ENCODE measurements around the gene DPP8. TPM values are rescaled to one million over a fixed set of nuclear protein-coding genes. Genes with fewer than 3 reads are reported as not detected.
"Not testable (repeated sequence)": the region's sequence is repeated elsewhere in the genome, so short reads cannot be mapped to it uniquely, and the experiment has no call there.

Gene DPP8
- total RNA-seq, 1 experiment from 2014 or later: 25.6 TPM

GRCh38 chr15:65528461-65529060 lies 11.1 kb upstream of the DPP8 start:
- no peak for DNase-seq (ENCODE audit: extremely low read depth, low read depth)

DNA sequence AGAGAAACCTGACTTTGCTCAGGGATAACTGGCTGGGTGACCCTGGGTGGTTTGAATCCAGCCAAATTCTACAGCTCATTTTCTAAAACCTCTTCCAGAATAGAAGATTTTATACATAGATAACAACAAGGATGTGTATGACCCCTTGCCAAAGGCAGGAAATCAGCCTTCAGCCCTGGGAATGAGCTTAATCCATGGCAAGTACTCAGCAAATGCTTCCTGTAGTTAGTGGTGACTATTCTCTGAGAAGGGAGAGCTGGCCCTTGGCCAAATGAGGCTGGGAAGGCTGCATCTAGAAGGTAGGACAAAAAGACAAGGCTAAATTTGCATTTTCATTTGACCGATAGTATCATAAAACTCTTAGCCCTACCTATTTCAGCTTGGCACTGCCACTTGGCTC lies 8.1 kb upstream of the DPP8 start:
- DNase-seq (ENCODE audit: extremely low read depth, low read depth): no peak

DNA sequence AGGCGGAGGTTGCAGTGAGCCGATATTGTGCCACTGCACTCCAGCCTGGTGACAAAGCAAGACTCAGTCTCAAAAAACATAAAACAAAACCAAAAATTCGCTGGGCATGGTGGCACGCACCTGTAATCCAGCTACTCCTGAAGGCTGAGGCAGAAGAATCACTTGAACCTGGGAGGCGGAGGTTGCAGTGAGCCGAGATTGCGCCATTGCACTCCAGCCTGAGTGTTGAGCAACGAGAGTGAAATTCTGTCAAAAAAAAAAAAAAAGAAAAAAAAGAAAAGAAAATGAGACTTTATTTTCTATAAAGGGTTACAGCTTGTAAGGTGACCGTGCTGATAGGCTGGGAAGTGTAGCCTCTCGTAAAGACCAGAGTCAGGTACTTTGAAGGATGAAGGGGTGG lies 6.7 kb upstream of the DPP8 start:
- DNase-seq (ENCODE audit: extremely low read depth, low read depth): no peak

GRCh38 chr15:65521350-65521749 lies 3.9 kb upstream of the DPP8 start:
- DNase-seq (ENCODE audit: extremely low read depth, low read depth): no peak

GRCh38 chr15:65518633-65519285 lies 1.3 kb upstream of the DPP8 start:
- no peak for DNase-seq (ENCODE audit: extremely low read depth, low read depth)

GRCh38 chr15:65517866-65518207 lies 348 bp upstream of the DPP8 start:
- DNase-seq (ENCODE audit: extremely low read depth, low read depth): no peak

GRCh38 chr15:65512807-65513416 lies 4.6 kb downstream of the DPP8 start:
- DNase-seq (ENCODE audit: extremely low read depth, low read depth): no peak

DNA sequence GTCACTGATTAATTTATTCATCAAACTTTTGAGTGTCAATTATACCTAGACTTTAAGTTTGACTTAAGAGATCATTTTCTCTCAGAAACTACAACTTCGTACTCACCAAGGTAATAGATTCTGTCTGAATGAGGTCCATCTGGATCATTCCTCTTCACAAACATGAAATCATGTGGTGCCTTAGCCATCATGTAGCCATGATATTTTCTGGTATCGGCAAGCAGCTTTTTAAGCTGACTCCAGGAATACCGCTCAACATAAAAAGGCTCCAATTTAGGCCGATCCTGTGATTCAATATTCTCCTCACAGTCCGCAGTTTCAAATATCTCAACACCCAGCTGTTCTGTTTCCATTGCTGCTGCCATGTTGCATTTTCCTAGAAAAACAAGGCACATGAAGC lies 5.3 kb downstream of the DPP8 start:
- no peak for DNase-seq (ENCODE audit: extremely low read depth, low read depth)

DNA sequence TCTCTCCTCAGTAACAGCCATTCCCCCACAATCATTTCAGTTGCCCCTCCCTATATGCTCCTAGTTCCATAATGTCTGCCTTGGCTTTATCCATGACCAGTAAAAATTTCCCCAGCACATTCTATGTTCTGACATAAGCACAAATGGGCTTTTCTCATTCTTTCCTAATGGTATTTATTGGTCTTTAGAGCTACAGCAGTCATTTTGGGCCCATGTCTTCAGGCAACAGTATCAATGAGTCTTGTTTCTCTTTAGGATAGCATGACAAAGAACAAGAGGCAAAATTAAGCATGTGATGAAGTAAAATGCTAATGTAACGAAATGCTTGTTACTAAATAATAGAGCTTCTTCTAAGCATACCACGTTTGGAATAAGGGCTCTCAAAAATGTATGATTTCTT lies 8.2 kb downstream of the DPP8 start:
- DNase-seq (ENCODE audit: extremely low read depth, low read depth): no peak

GRCh38 chr15:65494076-65494475 lies 23.4 kb downstream of the DPP8 start:
- no peak for DNase-seq (ENCODE audit: extremely low read depth, low read depth)

DNA sequence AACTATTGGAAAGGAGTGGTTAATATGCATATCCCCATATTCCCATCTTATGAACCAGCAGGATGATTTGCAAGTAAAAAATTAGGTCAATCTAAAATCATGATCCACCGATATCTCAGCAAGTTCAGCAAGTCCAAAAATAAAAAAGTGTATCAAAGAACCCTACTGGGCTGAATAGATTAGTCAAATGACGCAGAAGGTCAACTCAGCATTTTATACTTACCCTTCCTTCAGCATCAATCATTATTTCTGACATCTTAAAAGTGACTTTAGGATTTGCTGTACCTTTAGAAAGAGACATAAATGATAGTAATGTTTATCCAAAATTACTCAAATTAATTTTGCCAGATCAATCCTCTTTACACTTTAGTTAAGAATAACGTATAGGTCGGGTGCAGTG lies 32.6 kb downstream of the DPP8 start:
- no peak for DNase-seq (ENCODE audit: extremely low read depth, low read depth)

DNA sequence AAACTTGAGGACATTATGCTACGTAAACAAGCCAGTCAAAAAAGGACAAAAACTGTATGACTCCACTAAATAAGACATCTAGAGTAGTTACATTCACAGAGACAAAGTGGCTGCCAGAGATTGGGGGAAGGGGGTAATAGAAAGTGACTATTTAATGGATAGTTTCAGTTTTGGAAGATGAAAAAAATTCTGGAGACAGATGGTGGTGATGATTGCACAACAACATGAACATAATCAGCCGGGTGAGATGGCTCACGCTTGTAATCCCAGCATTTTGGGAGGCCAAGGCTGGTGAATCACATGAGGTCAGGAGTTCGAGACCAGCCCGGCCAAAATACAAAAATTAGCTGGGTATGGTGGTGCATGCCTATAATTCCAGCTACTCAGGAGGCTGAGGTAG lies 40.6 kb downstream of the DPP8 start:
- no peak for DNase-seq (ENCODE audit: extremely low read depth, low read depth)

DNA sequence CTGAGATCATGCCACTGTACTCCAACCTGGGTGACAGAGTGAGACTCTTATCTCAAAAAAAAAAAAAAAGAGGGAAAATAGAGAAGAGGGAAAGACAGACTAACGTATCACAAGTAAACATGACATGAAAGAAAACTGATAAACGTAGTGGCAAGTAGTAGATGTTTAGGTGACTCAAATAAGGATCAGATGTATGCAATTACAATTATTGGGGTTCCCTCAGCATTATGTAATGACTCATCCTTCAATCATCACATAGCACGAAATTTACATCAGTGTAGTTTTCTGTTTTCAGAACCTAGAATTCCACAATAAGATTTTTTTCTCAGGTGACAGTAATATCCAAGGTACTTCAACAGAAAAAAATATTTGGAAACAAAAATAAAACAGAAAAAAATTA lies 46.6 kb downstream of the DPP8 start:
- no peak for DNase-seq (ENCODE audit: extremely low read depth, low read depth)

DNA sequence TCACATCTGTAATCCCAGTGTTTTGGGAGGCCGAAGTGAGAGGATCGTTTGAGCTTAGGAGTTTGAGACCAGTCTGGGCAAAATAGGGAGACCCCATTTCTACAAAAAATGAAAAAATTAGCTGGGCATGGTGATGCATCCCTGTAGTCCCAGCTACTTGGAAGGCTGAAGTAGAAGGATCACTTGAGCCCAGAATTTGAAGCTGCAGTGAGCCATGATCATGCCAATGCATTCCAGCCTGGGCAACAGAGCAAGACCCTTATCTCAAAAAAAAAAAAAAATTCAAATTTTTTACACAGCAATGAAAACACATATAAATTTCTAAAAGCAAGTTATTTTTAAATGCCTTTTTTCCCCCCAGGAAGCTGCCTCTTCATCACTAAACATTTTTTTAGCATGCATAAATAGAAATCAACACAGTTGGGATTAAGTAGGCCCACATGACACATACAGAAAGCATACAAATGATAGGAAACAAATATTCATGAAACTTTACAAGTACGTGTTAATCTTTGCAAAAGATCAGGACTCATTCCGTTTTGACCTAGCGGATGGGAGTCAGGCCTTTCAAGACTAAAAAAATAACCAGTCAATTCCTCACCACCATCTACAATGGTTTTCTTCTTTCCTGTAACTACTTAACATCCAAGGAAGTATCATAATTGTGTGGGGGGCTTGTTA lies 49.1 kb downstream of the DPP8 start:
- DNase-seq (ENCODE audit: extremely low read depth, low read depth): no peak

DNA sequence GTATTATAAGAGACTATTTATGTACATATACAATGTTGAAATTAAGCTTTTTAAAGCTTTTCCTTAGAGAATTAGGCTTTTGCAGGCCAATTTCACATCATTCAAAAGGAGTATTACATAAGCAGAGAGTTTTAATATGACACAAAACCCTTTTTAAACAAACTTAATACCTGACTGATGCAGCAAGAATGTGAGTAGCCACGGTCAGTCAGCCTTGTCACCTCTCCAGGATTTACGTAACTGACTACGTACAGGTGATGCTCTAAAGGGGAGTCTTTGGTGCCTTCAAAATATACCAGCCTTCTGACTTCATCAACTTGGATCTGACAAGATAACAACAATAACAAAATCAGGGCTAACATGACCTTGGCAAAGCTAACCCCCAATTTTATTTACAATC lies 50.6 kb downstream of the DPP8 start:
- DNase-seq (ENCODE audit: extremely low read depth, low read depth): no peak

DNA sequence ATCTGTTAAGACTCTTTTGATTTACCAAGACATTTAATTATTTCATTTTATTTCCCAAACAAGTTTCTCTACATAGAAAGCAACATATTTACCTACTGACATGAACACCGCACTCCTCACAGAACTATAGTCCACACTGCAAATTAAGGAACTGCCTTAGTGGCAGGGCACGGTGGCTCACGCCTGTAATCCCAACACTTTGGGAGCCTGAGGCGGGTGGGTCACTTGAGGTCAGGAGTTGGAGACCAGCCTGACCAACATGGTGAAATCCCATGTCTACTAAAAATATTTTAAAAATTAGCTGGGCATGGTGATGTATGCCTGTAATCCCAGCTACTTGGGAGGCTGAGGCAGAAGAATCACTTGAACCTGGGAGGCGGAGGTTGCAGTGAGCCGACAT lies 54.4 kb downstream of the DPP8 start:
- DNase-seq (ENCODE audit: extremely low read depth, low read depth): not testable (repeated sequence)

GRCh38 chr15:65460741-65461347 lies 56.6 kb downstream of the DPP8 start:
- DNase-seq (ENCODE audit: extremely low read depth, low read depth): no peak

DNA sequence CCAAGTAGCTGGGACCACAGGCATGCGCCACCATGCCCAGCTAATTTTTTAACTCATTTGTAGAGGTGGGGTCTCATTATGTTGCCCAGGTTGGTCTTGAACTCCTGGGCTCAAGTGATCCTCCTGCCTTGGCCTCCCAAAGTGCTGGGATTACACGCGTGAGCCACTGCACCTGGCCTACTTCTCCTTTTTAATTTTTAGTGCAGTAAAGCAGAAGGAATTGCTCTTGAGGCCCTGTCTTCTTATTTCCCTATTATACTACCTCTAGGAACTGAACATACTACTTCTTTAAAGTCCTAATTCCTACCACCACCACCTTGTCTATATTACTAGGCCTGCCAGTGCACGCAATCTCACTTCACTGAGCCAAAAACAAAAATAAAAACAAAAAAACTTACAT lies 62.2 kb downstream of the DPP8 start:
- not testable (repeated sequence) for DNase-seq (ENCODE audit: extremely low read depth, low read depth)

DNA sequence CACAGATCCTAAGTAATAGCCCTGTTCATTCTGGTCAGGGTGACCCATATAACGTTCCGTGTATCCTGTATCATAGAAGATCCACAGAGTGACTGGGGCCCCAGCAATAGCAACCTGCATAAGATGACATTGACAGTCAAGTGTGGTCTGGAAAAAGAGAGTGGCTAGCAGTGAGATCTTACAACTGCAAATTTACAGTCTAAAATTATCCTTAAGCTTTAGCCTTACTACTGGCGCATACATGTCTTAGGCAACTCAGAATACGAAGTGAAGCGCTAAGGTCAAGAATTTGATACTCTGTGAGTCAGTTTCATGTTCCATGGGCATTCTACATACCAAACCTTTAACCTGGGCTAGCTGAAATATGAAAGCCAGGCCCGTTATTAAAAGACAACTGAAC lies 65.5 kb downstream of the DPP8 start:
- no peak for DNase-seq (ENCODE audit: extremely low read depth, low read depth)

DNA sequence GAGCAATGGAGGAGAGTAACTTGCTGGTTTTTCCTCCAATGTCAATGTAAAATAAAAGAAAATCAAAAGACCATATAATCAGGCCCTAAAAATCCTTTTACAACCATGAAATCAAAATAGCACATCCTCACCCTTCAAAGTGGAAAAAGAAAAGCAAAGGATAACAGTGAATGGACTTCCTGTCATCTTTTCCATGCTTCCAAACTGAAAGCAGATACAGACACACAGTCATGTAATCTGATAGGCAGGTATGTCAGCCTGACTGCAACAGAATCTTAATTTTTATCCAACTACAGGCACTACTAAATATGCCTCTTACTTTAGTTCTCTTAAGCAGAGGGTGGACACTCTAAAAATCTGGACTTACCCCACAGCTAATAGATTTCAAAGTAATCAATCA lies 66.9 kb downstream of the DPP8 start:
- no peak for DNase-seq (ENCODE audit: extremely low read depth, low read depth)

DNA sequence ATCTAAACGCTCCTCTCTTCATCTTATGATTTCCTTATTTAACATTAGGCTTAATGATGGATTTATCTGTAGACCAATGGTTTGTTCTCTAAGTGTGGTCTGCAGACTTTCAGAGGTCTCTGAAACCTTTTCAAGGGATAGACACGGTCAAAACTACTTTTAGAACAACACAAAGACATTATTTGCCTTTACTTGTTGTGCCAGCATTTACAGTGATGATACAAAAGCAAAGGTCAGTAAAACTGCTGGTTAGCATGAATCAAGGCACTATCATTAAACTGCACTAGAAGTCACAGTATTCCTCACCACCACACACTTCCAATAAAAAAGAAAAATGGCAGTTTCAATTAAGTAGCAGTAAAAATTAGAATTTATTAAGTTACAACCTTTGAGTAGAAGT lies 70.3 kb downstream of the DPP8 start:
- no peak for DNase-seq (ENCODE audit: extremely low read depth, low read depth)

- DNase-seq (ENCODE audit: extremely low read depth, low read depth): no peak
Measured at GRCh38 chr15:65434201-65434600, 83.3 kb downstream of the DPP8 start.
